Testis (tissue), 3 donors: ENCODE data around the gene UNC93B1. TPM values are rescaled to one million over a fixed set of nuclear protein-coding genes. Genes with fewer than 3 reads are reported as not detected.

ENCODE experiments used
- DNase-seq: peaks from one replicate; pipeline ENCODE4 v3.0.0-alpha.2; 2019
- H3K27ac ChIP-seq, 2 donors: fragments of 200-600 bp; sonication (generic); one replicate each; pipeline ENCODE4 v1.5.1; 2019
- H3K27me3 ChIP-seq: fragments of 200-600 bp; sonication (generic); one replicate; pipeline ENCODE4 v1.5.1; 2019
- H3K36me3 ChIP-seq: fragments of 200-600 bp; sonication (generic); one replicate; pipeline ENCODE4 v1.5.1; 2017; ENCODE audit warnings: low read depth; ENCODE audit errors: missing control alignments
- H3K4me1 ChIP-seq: fragments of 200-600 bp; sonication (generic); one replicate; pipeline ENCODE4 v1.5.1; 2019
- H3K4me3 ChIP-seq, 2 donors: fragments of 200-600 bp; sonication (generic); one replicate each; pipeline ENCODE4 v1.5.1; 2017 to 2019
- H3K9me3 ChIP-seq: fragments of 200-600 bp; sonication (generic); one replicate; pipeline ENCODE4 v1.5.1; 2017
- POLR2A ChIP-seq: fragments of 450-650 bp; IDR thresholded peaks from one replicate; pipeline ENCODE4 v1.6.1; 2017; ENCODE audit warnings: antibody characterized with exemption, mild to moderate bottlenecking, moderate library complexity
- WGBS, 2 donors: methylation state at CpG; one replicate each; pipeline ENCODE4 v1.1.5; 2018; 5-methylcytosine and 5-hydroxymethylcytosine counted together
- intact Hi-C: fragments of 100-400 bp; cut with DNase I; formaldehyde crosslinking; loops from one replicate; pipeline ENCODE4 v1.15.1; 2023; ENCODE audit warnings: low total_unique reads
- polyA plus RNA-seq: library from polyadenylated mRNA; stranded (reverse); fragments of 350-450 nt; fragmentation: Illumina TruSeq; extraction: RNeasy Lipid Tissue Mini Kit (QIAGEN cat#74804); gene quantifications from one replicate; pipeline ENCODE4 v1.2.3, GENCODE V29; 2014; ENCODE audit warnings: low read depth, low replicate concordance; ENCODE audit not compliant: insufficient read depth
- total RNA-seq, 2 donors: library from RNA; depleted of rRNA; stranded (reverse); fragments of >200 nt; gene quantifications; one replicate each; pipeline ENCODE4 v1.2.3, GENCODE V29; 2016
- TF ChIP-seq, protein P1 (sequence below), 3 experiments: fragments of 450-650 bp in 2 of 3; fragments of 200-600 bp in 1 of 3; sonication (generic) in 1 of 3; IDR thresholded peaks; one replicate each; pipeline ENCODE4 v1.5.1; 2016 to 2019; ENCODE audit warnings: antibody characterized with exemption in 3 of 3, mild to moderate bottlenecking in 2 of 3, moderate library complexity in 1 of 3

UNC93B1 gene
- total and polyA plus RNA-seq, 3 donors from 2014 or later: 5.3 to 12.3 (median 7.9) TPM

- Histone ChIP-seq H3K36me3 (no peaks in the 10 kb centered on the region), H3K4me1 (peaks cover 11% of the 10 kb centered on the region), H3K9me3 (no peaks in the 10 kb centered on the region), H3K27me3 (no peaks in the 10 kb centered on the region), H3K4me3 (peak within 1 kb of the TSS in 1 of 2 donors; percentile 6), H3K27ac (peak within 1 kb of the TSS; percentile 18 to 75)
- TF ChIP-seq, protein P1, sequence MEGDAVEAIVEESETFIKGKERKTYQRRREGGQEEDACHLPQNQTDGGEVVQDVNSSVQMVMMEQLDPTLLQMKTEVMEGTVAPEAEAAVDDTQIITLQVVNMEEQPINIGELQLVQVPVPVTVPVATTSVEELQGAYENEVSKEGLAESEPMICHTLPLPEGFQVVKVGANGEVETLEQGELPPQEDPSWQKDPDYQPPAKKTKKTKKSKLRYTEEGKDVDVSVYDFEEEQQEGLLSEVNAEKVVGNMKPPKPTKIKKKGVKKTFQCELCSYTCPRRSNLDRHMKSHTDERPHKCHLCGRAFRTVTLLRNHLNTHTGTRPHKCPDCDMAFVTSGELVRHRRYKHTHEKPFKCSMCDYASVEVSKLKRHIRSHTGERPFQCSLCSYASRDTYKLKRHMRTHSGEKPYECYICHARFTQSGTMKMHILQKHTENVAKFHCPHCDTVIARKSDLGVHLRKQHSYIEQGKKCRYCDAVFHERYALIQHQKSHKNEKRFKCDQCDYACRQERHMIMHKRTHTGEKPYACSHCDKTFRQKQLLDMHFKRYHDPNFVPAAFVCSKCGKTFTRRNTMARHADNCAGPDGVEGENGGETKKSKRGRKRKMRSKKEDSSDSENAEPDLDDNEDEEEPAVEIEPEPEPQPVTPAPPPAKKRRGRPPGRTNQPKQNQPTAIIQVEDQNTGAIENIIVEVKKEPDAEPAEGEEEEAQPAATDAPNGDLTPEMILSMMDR (IDR thresholded peaks at IDR 0.05): no peak
- no peak for TF ChIP-seq POLR2A
- WGBS, 2 donors: 43 to 53% methylated on average over 24 to 27 of the region's 33 CpGs
- intact Hi-C loops: no loop called here
- DNase-seq: peak; percentile 67
These were observed 6.5 kb upstream of the UNC93B1 start, which contains the start of gene ALDH3B1 for GRCh38 chr11:68010090-68011041. ALDH3B1 (plus strand) TSS chr11:68010327; CDS start chr11:68015298, 4,971 bp downstream.

DNA sequence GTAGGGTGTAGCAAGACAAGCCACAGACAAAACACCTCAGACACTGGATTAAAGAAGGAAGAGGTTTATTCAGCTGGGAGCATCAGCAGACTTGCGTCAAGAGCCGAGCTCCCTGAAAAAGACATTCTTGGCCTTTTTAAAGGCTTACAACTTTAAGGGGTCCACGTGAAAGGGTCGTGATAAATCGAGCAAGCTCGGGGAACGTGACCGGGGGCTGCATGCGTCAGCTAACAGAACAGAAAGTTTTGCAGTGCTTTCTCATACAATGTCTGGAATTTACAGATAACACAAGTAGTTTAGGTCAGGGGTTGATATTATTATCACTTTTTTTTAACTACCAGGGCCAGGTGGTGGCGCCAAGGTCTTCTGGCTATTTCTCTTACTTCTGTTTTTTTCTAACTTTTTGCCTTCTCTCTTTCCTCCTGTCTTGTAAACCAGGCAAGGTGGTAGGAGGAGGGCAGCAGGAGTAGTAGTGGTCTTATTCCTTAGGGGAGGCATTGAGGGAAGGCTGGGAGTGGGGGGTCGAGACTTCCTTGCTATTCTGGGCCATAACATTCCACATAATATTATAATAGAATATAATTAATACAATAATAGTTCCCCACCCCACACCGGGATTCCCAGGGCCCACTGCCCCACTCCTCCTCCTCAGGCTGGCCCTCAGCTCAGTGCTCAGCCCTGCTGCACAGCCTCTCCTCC lies 5.6 kb upstream of the UNC93B1 start:
- Histone ChIP-seq H3K36me3 (no peaks in the 10 kb centered on the region), H3K9me3 (no peaks in the 10 kb centered on the region), H3K27me3 (no peaks in the 10 kb centered on the region), H3K27ac (peak overlapping the region in 1 of 2 donors; percentile 75), H3K4me1 (peaks cover 11% of the 10 kb centered on the region), H3K4me3 (no peak overlapping the region)
- TF ChIP-seq POLR2A: no peak
- TF ChIP-seq, protein P1 (IDR thresholded peaks at IDR 0.05): no peak
- intact Hi-C loops: no loop called here
- DNase-seq: no peak
- WGBS, 2 donors: 57 to 65% methylated on average over 12 of the region's 12 CpGs

DNA sequence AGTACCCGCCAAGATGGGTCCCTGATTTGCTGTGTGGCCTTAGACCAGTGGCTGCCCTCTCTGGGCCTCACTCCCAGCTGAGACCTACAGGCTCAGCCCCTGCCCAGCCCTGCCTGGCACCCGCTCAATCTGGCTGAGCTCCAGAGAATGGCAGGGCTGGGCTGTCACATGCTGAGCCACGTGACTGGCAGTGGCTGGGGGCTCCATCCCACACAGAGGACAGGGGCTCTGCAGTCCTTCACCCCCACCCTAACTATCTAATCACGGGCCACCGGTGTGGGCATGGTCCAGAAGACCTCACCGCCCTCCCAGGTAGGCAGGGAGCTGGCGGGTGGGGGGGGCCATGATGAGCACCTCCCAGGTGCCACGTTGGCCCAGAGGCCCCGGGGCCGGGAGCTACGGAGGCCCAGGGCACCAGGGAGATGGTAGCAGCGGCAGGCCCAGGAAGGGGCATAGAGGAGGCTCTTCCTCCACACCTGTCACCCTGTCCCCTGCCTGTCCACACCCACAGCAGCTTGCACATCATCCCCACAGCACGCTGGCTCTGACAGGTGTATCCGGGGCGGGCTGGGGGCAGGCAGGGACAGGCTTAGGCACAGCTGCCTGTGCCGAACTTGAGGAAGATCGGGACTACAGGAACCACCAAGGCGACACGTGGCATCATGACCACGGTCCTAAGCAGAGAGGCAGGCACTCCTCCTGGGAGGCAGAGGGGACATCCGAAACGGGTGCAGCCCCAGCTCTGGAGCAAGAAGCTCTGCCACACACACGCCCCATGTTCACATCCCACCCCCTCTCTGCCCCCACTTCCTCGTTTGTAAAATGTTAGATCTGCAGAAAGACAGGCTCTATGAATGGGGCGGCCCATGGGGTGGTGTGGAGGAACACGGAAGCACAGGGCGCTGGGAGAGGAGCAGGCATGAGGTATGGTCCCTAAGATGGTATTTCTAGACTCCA lies 4.8 kb upstream of the UNC93B1 start:
- no peaks in the 10 kb centered on the region for H3K9me3 ChIP-seq
- no peaks in the 10 kb centered on the region for H3K36me3 ChIP-seq
- 86 to 93% methylated on average over 15 to 27 of the region's 27 CpGs for WGBS, 2 donors
- intact Hi-C loops: no loop called here
- no peak overlapping the region for H3K4me3 ChIP-seq
- peaks cover 15% of the 10 kb centered on the region for H3K4me1 ChIP-seq
- no peaks in the 10 kb centered on the region for H3K27me3 ChIP-seq
- H3K27ac ChIP-seq: no peak overlapping the region
- DNase-seq: no peak
- TF ChIP-seq POLR2A: no peak

- TF ChIP-seq, protein P1 (IDR thresholded peaks at IDR 0.05): no peak
- TF ChIP-seq POLR2A: no peak
- intact Hi-C loops: no loop called here
- no peak overlapping the region for H3K27ac ChIP-seq
- H3K4me3 ChIP-seq: no peak overlapping the region
- peaks cover 15% of the 10 kb centered on the region for H3K4me1 ChIP-seq
- no peaks in the 10 kb centered on the region for H3K36me3 ChIP-seq
- no peak for DNase-seq
- 84 to 91% methylated on average over 3 to 16 of the region's 16 CpGs for WGBS, 2 donors
- no peaks in the 10 kb centered on the region for H3K27me3 ChIP-seq
- no peaks in the 10 kb centered on the region for H3K9me3 ChIP-seq
These were observed 3.8 kb upstream of the UNC93B1 start for GRCh38 chr11:68007498-68008380.
